Fibroblast of pulmonary artery (primary cell): Measurements from ENCODE around the gene CDS2.

Experiments used
- DNase-seq: peaks from one replicate; pipeline ENCODE4 v3.0.0-alpha.2; 2010; ENCODE audit warnings: low read depth
- H3K4me3 ChIP-seq: replicated peaks from 2 replicates; pipeline ENCODE4 v1.5.1; 2011; ENCODE audit warnings: low read depth, mild to moderate bottlenecking, control low read depth, low read length, moderate library complexity
- TF ChIP-seq, protein P1 (sequence below): IDR thresholded peaks from 2 replicates; pipeline ENCODE4 v1.5.1; 2011; ENCODE audit warnings: mild to moderate bottlenecking, control low read depth, low read length, inconsistent platforms; ENCODE audit errors: missing control alignments

The CDS2 gene

DNA sequence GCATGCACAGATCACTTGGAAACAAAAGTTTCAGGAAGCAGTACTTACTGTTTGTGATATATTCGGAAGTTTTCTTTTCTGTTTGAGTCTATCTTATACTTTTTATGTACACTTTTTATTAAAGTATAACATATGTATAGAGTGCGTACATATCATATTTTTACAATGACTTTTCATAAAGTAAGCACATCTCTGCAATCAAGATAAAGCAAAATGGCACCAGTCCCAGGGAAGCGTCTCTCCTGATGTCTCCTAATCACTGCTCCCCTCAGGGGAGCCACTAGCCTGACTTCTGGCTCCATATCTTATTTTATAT is 26.3 kb downstream of the CDS2 start:
- H3K4me3 ChIP-seq = no peak overlapping the region
- TF ChIP-seq, protein P1, sequence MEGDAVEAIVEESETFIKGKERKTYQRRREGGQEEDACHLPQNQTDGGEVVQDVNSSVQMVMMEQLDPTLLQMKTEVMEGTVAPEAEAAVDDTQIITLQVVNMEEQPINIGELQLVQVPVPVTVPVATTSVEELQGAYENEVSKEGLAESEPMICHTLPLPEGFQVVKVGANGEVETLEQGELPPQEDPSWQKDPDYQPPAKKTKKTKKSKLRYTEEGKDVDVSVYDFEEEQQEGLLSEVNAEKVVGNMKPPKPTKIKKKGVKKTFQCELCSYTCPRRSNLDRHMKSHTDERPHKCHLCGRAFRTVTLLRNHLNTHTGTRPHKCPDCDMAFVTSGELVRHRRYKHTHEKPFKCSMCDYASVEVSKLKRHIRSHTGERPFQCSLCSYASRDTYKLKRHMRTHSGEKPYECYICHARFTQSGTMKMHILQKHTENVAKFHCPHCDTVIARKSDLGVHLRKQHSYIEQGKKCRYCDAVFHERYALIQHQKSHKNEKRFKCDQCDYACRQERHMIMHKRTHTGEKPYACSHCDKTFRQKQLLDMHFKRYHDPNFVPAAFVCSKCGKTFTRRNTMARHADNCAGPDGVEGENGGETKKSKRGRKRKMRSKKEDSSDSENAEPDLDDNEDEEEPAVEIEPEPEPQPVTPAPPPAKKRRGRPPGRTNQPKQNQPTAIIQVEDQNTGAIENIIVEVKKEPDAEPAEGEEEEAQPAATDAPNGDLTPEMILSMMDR = no peak
- no peak for DNase-seq

DNA sequence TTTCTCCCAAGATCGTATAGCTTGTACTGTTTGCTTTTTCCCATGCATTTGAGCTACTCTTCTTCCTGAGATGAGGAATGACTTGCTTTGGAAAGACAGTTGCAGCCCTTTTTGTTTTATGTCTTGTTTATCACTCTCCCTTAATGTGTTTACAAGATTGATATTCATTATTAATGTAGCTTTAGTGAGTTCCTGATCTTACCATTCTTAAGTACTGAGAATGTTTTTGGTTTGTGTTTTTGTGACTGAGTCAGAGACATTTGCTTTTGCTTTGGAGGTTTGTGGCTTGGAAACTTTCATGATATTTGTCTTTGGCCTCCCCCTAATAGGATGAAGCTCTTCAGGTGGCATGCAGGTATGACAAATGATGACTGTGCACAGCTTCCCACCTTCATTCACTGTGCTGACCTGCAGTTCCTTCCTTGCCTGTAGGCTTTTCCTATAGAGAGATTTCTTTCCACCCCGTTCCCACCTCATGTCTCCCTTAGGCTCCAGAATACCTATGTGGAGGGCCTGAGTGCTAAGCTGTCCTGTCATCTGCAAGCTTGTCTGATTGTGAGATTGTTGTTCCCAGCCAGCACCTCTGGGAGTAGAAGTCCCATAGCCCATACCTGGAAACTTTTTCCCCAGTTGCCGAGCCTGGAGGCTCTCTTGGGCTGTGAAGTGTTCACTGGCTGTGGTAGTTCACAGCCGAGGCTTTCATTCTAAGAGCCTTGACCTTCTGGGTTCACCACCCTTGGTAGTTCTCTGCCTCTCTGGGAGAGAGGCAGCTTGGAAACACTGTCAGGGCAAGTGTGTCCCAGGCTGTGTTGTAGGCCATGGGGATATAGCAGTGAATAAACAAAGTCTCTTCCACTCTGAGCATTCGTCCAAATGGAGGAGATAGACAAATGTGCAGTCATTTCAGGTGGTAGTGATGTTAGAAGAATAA is 27.1 kb downstream of the CDS2 start:
- no peak for DNase-seq
- no peak overlapping the region for H3K4me3 ChIP-seq

DNA sequence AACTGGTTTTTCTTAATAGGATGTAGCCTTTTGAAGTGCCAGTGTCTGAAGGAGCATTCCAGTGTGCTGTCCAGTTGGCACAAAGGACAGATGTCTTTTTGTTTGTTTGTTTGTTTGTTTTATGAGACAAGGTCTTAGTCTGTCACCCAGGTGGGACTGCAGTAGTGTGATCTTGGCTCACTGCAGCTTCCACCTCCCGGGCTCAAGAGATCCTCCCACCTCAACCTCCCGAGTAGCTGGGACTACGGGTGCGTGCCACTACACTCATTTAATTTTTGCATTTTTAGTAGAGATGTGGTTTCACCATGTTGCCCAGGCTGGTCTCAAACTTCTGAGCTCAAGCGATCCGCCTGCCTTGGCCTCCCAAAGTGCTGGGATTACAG is 27.7 kb downstream of the CDS2 start:
- no peak overlapping the region for H3K4me3 ChIP-seq
- DNase-seq = no peak
- TF ChIP-seq, protein P1 = no peak

More for the DNA sequence above, 27.1 kb downstream of the CDS2 start:
- TF ChIP-seq, protein P1 = no peak

DNA sequence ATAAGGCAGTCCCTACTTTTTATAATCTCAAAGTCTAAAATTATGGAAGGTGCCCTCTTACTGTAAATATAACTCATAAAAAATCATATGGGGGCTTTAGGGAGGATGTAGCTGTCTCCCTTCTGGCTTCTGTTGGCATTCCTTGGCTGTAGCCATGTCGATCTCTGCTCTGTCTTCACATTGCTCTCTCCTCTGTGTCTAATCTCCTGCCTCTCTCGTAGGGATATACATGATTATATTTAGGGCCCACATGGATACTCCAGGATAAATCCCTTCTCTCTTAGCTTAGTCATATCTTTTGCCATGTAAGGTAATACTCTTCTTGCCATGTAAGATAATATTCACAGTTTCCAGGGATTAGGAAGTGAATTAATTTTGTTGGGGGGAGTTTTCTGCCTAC is 28.6 kb downstream of the CDS2 start:
- DNase-seq = no peak
- H3K4me3 ChIP-seq = no peak overlapping the region
- TF ChIP-seq, protein P1 = no peak

DNA sequence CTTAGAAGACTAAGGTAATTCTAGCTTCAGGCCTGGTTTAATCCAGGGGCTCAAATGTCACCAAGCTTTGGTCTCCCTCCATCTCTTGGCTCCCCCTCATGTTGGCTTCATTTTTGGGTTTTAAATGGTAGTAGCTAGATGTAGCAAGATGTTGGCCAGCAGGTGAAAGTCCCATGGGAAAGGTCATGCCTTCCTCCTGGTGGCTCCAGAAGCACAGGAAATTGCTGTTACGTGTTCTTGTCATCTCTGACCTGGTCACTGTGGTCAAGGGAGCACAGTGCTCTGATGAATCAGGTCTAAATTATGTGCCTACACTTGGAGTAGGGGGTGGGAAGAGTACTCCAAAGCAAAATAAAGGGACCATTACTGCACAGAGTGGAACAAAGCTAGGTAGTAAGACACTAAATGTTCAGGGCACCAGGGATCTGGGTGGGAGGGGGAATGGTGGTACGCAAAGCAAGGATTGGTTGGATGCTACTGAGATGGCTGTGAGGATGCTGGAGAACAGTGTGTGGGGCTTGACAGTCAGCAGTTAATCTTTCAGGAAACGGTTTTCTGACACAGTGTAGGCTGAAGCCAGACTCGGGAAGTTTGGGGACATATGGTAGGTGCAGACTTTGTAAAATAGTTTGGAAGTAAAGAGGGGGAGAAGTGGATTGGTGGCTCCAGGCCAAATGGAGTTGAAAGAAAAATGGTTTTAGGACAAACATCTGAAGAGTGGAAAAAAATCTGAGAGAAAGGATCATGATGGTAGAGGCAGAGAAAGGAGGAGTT is 30.1 kb downstream of the CDS2 start:
- DNase-seq = peak; percentile 48
- H3K4me3 ChIP-seq = no peak overlapping the region
- TF ChIP-seq, protein P1 = no peak

DNA sequence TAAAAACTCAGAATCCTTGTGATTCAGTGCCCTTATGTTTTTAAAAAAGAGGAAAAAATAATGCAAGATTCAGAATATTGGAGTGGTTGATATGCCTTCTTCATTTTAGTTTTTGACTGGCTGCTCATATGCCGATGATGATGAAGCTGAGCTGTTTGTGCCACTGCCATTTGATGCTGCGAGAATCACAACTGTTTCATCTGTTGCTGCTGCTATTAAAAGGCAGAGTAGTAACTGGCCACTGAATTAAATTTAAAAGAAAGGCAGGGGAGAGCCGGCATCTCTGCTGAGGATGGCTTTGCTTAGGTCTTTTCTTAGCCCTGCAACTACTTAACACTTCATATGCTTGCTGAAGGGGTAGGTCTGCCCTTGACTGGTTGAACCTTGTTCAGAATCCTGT is 33.1 kb downstream of the CDS2 start:
- no peak for DNase-seq
- TF ChIP-seq, protein P1 = no peak
- no peak overlapping the region for H3K4me3 ChIP-seq
